ENCODE measurements around the gene ZBTB16. TPM values are rescaled to one million over a fixed set of nuclear protein-coding genes. Genes with fewer than 3 reads are reported as not detected.

Gene ZBTB16
- total RNA-seq, 1 donor from 2014 or later, result 0.54 TPM

DNA sequence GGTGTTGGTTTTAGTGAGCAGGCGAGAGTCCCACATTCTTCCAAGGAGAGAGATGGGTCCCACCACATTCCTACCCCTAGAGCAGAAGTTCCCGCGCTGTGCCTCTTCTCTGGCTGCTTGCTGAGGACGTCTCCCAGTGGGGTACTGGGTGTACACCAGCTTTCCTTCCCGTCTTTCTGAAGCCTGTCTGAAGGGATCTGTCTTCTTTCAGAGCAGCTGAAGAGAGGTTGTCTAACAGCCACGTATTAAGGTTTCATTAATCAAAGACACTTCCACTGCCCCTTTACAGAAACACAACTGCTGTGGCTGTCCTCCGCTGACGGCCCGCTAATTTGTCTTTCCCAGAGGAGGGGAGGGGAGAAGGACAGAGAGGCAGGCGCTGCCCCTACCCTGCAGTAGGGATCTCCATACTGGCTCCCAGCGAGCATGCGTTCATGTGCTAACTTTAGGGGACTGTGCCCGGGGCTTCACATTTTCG, 56.0 kb downstream of the ZBTB16 start:
- no peaks in the 10 kb centered on the region for H3K36me3 Mint-ChIP-seq (ENCODE audit: low read depth, unreplicated experiment)
- H3K4me3 Mint-ChIP-seq (ENCODE audit: unreplicated experiment), result no peak overlapping the region
- no peak overlapping the region for H3K27ac Mint-ChIP-seq (ENCODE audit: unreplicated experiment)
- TF ChIP-seq, protein P1, sequence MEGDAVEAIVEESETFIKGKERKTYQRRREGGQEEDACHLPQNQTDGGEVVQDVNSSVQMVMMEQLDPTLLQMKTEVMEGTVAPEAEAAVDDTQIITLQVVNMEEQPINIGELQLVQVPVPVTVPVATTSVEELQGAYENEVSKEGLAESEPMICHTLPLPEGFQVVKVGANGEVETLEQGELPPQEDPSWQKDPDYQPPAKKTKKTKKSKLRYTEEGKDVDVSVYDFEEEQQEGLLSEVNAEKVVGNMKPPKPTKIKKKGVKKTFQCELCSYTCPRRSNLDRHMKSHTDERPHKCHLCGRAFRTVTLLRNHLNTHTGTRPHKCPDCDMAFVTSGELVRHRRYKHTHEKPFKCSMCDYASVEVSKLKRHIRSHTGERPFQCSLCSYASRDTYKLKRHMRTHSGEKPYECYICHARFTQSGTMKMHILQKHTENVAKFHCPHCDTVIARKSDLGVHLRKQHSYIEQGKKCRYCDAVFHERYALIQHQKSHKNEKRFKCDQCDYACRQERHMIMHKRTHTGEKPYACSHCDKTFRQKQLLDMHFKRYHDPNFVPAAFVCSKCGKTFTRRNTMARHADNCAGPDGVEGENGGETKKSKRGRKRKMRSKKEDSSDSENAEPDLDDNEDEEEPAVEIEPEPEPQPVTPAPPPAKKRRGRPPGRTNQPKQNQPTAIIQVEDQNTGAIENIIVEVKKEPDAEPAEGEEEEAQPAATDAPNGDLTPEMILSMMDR (IDR thresholded peaks at IDR 0.05; ENCODE audit: unreplicated experiment), result no peak
- DNase-seq (ENCODE audit: low spot score), result no peak
- no peaks in the 10 kb centered on the region for H3K27me3 Mint-ChIP-seq (ENCODE audit: unreplicated experiment)
- no peaks in the 10 kb centered on the region for H3K9me3 Mint-ChIP-seq (ENCODE audit: unreplicated experiment)
- peaks cover 24% of the 10 kb centered on the region for H3K4me1 Mint-ChIP-seq (ENCODE audit: unreplicated experiment)

DNA sequence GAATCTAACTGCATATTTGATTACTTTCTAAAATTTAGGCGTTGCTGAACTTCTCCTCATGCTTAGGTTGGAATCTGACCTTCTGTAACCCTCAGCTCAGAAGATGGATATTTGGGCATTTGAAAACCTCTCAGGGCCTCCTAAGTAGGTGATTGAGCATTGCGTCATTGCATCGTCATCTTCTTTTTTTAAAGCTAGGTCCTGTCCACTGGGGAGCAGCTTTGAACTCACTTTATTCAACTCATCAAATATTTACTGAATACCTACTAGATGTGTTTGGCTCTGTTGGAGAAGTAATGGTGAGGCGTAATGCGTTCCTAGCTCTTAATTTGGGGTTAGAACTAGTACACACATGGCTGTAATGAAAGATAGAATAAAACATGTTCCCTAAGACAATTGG, 56.8 kb downstream of the ZBTB16 start:
- Mint-ChIP-seq H3K36me3 (ENCODE audit: low read depth, unreplicated experiment) (no peaks in the 10 kb centered on the region), H3K27ac (ENCODE audit: unreplicated experiment) (no peak overlapping the region), H3K9me3 (ENCODE audit: unreplicated experiment) (no peaks in the 10 kb centered on the region), H3K27me3 (ENCODE audit: unreplicated experiment) (peaks cover 2% of the 10 kb centered on the region), H3K4me3 (ENCODE audit: unreplicated experiment) (no peak overlapping the region), H3K4me1 (ENCODE audit: unreplicated experiment) (peaks cover 23% of the 10 kb centered on the region)
- no peak for DNase-seq (ENCODE audit: low spot score)
- TF ChIP-seq, protein P1 (IDR thresholded peaks at IDR 0.05; ENCODE audit: unreplicated experiment), result no peak

DNA sequence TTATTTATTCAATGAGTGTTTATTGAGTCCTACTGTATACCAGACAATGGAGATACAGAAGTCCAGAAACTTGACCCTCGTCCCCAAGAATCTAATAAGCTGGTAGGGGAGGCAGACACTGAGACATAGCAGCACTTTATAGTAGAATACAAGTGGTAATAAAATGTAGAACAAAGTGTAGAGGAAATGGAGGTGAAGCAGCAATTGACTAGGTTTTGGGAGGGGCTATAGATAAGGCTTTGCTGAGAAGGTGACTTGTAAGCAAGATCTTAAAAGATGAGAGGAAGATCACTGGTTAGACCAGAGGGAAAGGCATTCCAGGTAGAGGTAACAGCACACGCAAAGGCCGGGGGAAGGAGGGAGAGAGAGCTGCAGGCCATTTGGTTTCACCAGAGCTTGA, 57.3 kb downstream of the ZBTB16 start:
- Mint-ChIP-seq H3K4me1 (ENCODE audit: unreplicated experiment) (peaks cover 19% of the 10 kb centered on the region), H3K36me3 (ENCODE audit: low read depth, unreplicated experiment) (no peaks in the 10 kb centered on the region), H3K4me3 (ENCODE audit: unreplicated experiment) (no peak overlapping the region), H3K9me3 (ENCODE audit: unreplicated experiment) (no peaks in the 10 kb centered on the region), H3K27ac (ENCODE audit: unreplicated experiment) (no peak overlapping the region), H3K27me3 (ENCODE audit: unreplicated experiment) (peaks cover 2% of the 10 kb centered on the region)
- TF ChIP-seq, protein P1 (IDR thresholded peaks at IDR 0.05; ENCODE audit: unreplicated experiment), result no peak
- DNase-seq (ENCODE audit: low spot score), result no peak

DNA sequence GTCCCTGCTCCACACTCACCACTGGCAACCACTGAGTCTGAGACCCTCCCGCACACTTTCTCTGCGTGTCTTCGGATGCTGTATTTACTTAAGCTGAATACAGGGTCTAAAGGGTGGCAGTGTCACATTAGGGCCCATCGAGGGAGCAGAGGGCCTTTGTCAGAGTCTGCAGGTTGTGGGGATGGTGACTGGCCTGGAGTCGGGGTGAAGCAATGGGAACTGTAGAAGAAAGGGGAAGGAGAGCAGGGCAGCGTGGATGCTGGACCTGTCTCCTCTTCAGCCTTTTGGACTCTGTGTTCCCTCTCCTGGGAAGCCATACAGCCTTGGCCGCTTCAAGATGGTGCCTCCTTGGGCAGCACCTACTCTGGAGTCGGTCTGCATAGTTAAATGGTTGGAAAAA, 61.1 kb downstream of the ZBTB16 start:
- TF ChIP-seq, protein P1 (IDR thresholded peaks at IDR 0.05; ENCODE audit: unreplicated experiment), result no peak
- Mint-ChIP-seq H3K36me3 (ENCODE audit: low read depth, unreplicated experiment) (no peaks in the 10 kb centered on the region), H3K9me3 (ENCODE audit: unreplicated experiment) (no peaks in the 10 kb centered on the region), H3K4me3 (ENCODE audit: unreplicated experiment) (no peak overlapping the region), H3K27ac (ENCODE audit: unreplicated experiment) (no peak overlapping the region), H3K27me3 (ENCODE audit: unreplicated experiment) (peaks cover 2% of the 10 kb centered on the region), H3K4me1 (ENCODE audit: unreplicated experiment) (peaks cover 6% of the 10 kb centered on the region)
- DNase-seq (ENCODE audit: low spot score), result no peak

DNA sequence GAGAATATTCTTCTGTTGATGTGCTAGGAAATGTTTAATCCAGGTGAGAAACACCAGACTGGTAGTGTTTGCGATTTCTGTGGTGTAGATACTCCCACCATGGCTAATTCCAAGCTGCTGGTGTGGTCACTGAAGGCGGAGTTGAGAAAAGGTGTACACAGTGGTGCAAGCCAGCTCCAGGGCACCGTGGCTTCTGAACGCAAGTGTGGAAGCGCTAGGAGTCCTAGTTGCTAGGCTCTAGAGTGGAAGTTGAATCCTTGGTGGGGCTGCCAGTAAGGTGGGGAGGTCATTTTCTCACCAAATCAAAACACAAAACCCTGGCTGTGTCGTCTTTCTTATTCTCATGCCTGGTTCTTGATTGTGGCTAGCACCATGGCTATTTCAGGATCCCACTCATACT, 61.6 kb downstream of the ZBTB16 start:
- no peak for DNase-seq (ENCODE audit: low spot score)
- TF ChIP-seq, protein P1 (IDR thresholded peaks at IDR 0.05; ENCODE audit: unreplicated experiment), result no peak
- Mint-ChIP-seq H3K27ac (ENCODE audit: unreplicated experiment) (no peak overlapping the region), H3K9me3 (ENCODE audit: unreplicated experiment) (no peaks in the 10 kb centered on the region), H3K27me3 (ENCODE audit: unreplicated experiment) (peaks cover 2% of the 10 kb centered on the region), H3K4me1 (ENCODE audit: unreplicated experiment) (peaks cover 5% of the 10 kb centered on the region), H3K36me3 (ENCODE audit: low read depth, unreplicated experiment) (no peaks in the 10 kb centered on the region), H3K4me3 (ENCODE audit: unreplicated experiment) (no peak overlapping the region)

All from endothelial cell (in vitro differentiated cells).